Mesenchymal stem cell (in vitro differentiated cells and primary cell): Measurements from ENCODE around the gene CELSR1.

Experiments
- DNase-seq: peaks from one replicate; pipeline ENCODE4 v3.0.0-alpha.2; 2013
- H2AFZ ChIP-seq: one replicate; pipeline ENCODE4 v1.6.1; 2013; ENCODE audit warnings: low read depth, mild to moderate bottlenecking, control low read depth, inconsistent platforms, low read length, moderate library complexity
- H2AK5ac ChIP-seq: 2 replicates; pipeline ENCODE4 v1.6.1; 2013; ENCODE audit warnings: low read length, moderate library complexity, mild to moderate bottlenecking, inconsistent platforms; ENCODE audit not compliant: severe bottlenecking
- H2BK120ac ChIP-seq: one replicate; pipeline ENCODE4 v1.6.1; 2013; ENCODE audit warnings: low read depth, mild to moderate bottlenecking, inconsistent platforms, low read length, moderate library complexity
- H2BK12ac ChIP-seq, 2 experiments: one replicate each; pipeline ENCODE4 v1.6.1; 2013; ENCODE audit warnings: inconsistent platforms in 2 of 2, low read length in 2 of 2, mild to moderate bottlenecking in 2 of 2, moderate library complexity in 2 of 2, control low read depth in 1 of 2
- H2BK15ac ChIP-seq: one replicate; pipeline ENCODE4 v1.6.1; 2013; ENCODE audit warnings: mild to moderate bottlenecking, low read depth, inconsistent platforms; ENCODE audit not compliant: poor library complexity, severe bottlenecking
- H2BK5ac ChIP-seq: 2 replicates; pipeline ENCODE4 v1.6.1; 2013; ENCODE audit warnings: low read depth, mild to moderate bottlenecking, low read length, control low read depth, inconsistent platforms; ENCODE audit not compliant: poor library complexity, severe bottlenecking
- H3K14ac ChIP-seq, 2 experiments: one replicate each; pipeline ENCODE4 v1.6.1; 2013; ENCODE audit warnings: inconsistent platforms in 2 of 2, low read length in 2 of 2, control low read depth in 1 of 2, mild to moderate bottlenecking in 1 of 2, moderate library complexity in 1 of 2
- H3K18ac ChIP-seq, 2 experiments: one replicate each; pipeline ENCODE4 v1.6.1; 2013; ENCODE audit warnings: inconsistent platforms in 2 of 2, low read length in 2 of 2, control low read depth in 1 of 2, low read depth in 1 of 2, mild to moderate bottlenecking in 1 of 2
- H3K23ac ChIP-seq, 2 experiments: one replicate each; pipeline ENCODE4 v1.6.1; 2013; ENCODE audit warnings: inconsistent platforms in 2 of 2, low read length in 2 of 2, mild to moderate bottlenecking in 2 of 2, moderate library complexity in 2 of 2, control low read depth in 1 of 2
- H3K27ac ChIP-seq: 2 replicates; pipeline ENCODE4 v1.5.1; 2013; ENCODE audit warnings: mild to moderate bottlenecking, moderate library complexity, low read length, control low read depth, inconsistent platforms; ENCODE audit not compliant: poor library complexity, severe bottlenecking
- H3K27me3 ChIP-seq, 2 experiments: 2 replicates each; pipeline versions ENCODE4 v1.6.1 to v1.7.0; 2013; ENCODE audit warnings: low read length in 2 of 2, mild to moderate bottlenecking in 2 of 2, moderate library complexity in 2 of 2, control low read depth in 1 of 2, inconsistent platforms in 1 of 2; ENCODE audit not compliant: control insufficient read depth in 1 of 2, insufficient read depth in 1 of 2
- H3K36me3 ChIP-seq, 2 experiments: 2 replicates each; pipeline versions ENCODE4 v1.6.1 to v1.7.0; 2013; ENCODE audit warnings: low read length in 2 of 2, control low read depth in 1 of 2, inconsistent platforms in 1 of 2, low read depth in 1 of 2, mild to moderate bottlenecking in 1 of 2; ENCODE audit not compliant: insufficient read depth in 2 of 2, control insufficient read depth in 1 of 2
- H3K4ac ChIP-seq, 2 experiments: one replicate each; pipeline ENCODE4 v1.6.1; 2013; ENCODE audit warnings: inconsistent platforms in 2 of 2, low read length in 2 of 2, mild to moderate bottlenecking in 2 of 2, moderate library complexity in 2 of 2, control low read depth in 1 of 2, low read depth in 1 of 2
- H3K4me1 ChIP-seq: 2 replicates; pipeline ENCODE4 v1.6.1; 2013; ENCODE audit warnings: low read depth, low read length, control low read depth; ENCODE audit not compliant: control insufficient read depth, insufficient read depth
- H3K4me2 ChIP-seq: 2 replicates; pipeline ENCODE4 v1.6.1; 2013; ENCODE audit warnings: low read length, mild to moderate bottlenecking, inconsistent platforms; ENCODE audit not compliant: poor library complexity, severe bottlenecking
- H3K4me3 ChIP-seq, 2 experiments: 2 replicates each; pipeline versions ENCODE4 v1.5.1 to v1.7.0; 2013; ENCODE audit warnings: low read length in 2 of 2, mild to moderate bottlenecking in 2 of 2, control low read depth in 1 of 2, low read depth in 1 of 2; ENCODE audit not compliant: insufficient read depth in 1 of 2
- H3K79me1 ChIP-seq: replicated peaks from 2 replicates; pipeline ENCODE4 v1.6.1; 2013; ENCODE audit warnings: mild to moderate bottlenecking, control low read depth, low read length, inconsistent platforms; ENCODE audit not compliant: poor library complexity, severe bottlenecking
- H3K9ac ChIP-seq: 2 replicates; pipeline ENCODE4 v1.7.0; 2013; ENCODE audit warnings: mild to moderate bottlenecking, low read length, moderate library complexity
- H3K9me3 ChIP-seq: 2 replicates; pipeline ENCODE4 v1.7.0; 2013; ENCODE audit warnings: mild to moderate bottlenecking, low read length; ENCODE audit not compliant: control insufficient read depth
- H4K8ac ChIP-seq: one replicate; pipeline ENCODE4 v1.6.1; 2013; ENCODE audit warnings: inconsistent platforms, mild to moderate bottlenecking, low read length, moderate library complexity
- H4K91ac ChIP-seq: one replicate; pipeline ENCODE4 v1.6.1; 2013; ENCODE audit warnings: mild to moderate bottlenecking, low read length, inconsistent platforms
- WGBS: methylation state at CpG from one replicate; pipeline ENCODE4 v1.1.7; 2013; ENCODE audit warnings: mixed read lengths; 5-methylcytosine and 5-hydroxymethylcytosine counted together

The CELSR1 gene

GRCh38 chr22:46524203-46524740, 13.1 kb downstream of the CELSR1 start:
- Histone ChIP-seq H3K4me2 (no peak overlapping the region), H3K14ac (no peak overlapping the region), H3K79me1 (peaks cover 44% of the 10 kb centered on the region), H3K36me3 (peaks cover 0 to 16% of the 10 kb centered on the region in 2 experiments), H3K18ac (no peak overlapping the region), H3K4me3 (no peak overlapping the region), H3K9ac (no peak overlapping the region), H2AFZ (no peak overlapping the region), H4K91ac (no peak overlapping the region), H3K9me3 (no peaks in the 10 kb centered on the region), H3K27ac (no peak overlapping the region), H3K27me3 (peaks cover 0 to 41% of the 10 kb centered on the region in 2 experiments), H2BK15ac (no peak overlapping the region), H2AK5ac (no peak overlapping the region), H3K4me1 (peaks cover 20% of the 10 kb centered on the region), H3K4ac (no peak overlapping the region), H2BK5ac (no peak overlapping the region), H3K23ac (no peak overlapping the region), H4K8ac (no peak overlapping the region), H2BK12ac (no peak overlapping the region), H2BK120ac (no peak overlapping the region)
- no peak for DNase-seq
- 77% methylated on average over 19 of the region's 19 CpGs for WGBS

- Histone ChIP-seq H2BK15ac (no peak overlapping the region), H3K4ac (no peak overlapping the region), H2BK120ac (no peak overlapping the region), H3K27me3 (peaks cover 0 to 45% of the 10 kb centered on the region in 2 experiments), H3K4me1 (peaks cover 20% of the 10 kb centered on the region), H3K23ac (no peak overlapping the region), H3K4me3 (no peak overlapping the region), H2BK5ac (no peak overlapping the region), H3K9ac (no peak overlapping the region), H3K18ac (no peak overlapping the region), H3K4me2 (no peak overlapping the region), H2AFZ (no peak overlapping the region), H3K79me1 (peaks cover 49% of the 10 kb centered on the region), H2AK5ac (no peak overlapping the region), H4K91ac (no peak overlapping the region), H3K14ac (no peak overlapping the region), H2BK12ac (no peak overlapping the region), H3K36me3 (peaks cover 0 to 25% of the 10 kb centered on the region in 2 experiments), H3K9me3 (no peaks in the 10 kb centered on the region), H3K27ac (no peak overlapping the region), H4K8ac (no peak overlapping the region)
- no peak for DNase-seq
- 43% methylated on average over 4 of the region's 8 CpGs for WGBS
Observed at GRCh38 chr22:46522797-46523196, 14.6 kb downstream of the CELSR1 start.

- Histone ChIP-seq H3K27ac (no peak overlapping the region), H3K36me3 (peaks cover 0 to 31% of the 10 kb centered on the region in 2 experiments), H3K23ac (no peak overlapping the region), H3K4ac (no peak overlapping the region), H2BK5ac (no peak overlapping the region), H2BK15ac (no peak overlapping the region), H3K9me3 (no peaks in the 10 kb centered on the region), H3K79me1 (peaks cover 47% of the 10 kb centered on the region), H3K27me3 (peaks cover 0 to 40% of the 10 kb centered on the region in 2 experiments), H2BK12ac (no peak overlapping the region), H2AK5ac (no peak overlapping the region), H4K8ac (no peak overlapping the region), H3K4me2 (no peak overlapping the region), H2AFZ (no peak overlapping the region), H3K14ac (no peak overlapping the region), H3K4me1 (peaks cover 17% of the 10 kb centered on the region), H3K4me3 (no peak overlapping the region), H3K9ac (no peak overlapping the region), H4K91ac (no peak overlapping the region), H2BK120ac (no peak overlapping the region), H3K18ac (no peak overlapping the region)
- DNase-seq, result no peak
- WGBS, result 86% methylated on average over 4 of the region's 5 CpGs
Observed at GRCh38 chr22:46521994-46522393, 15.4 kb downstream of the CELSR1 start.

- Histone ChIP-seq H2BK5ac (no peak overlapping the region), H3K4me2 (no peak overlapping the region), H3K27me3 (peaks cover 0 to 29% of the 10 kb centered on the region in 2 experiments), H2BK12ac (no peak overlapping the region), H3K4me3 (no peak overlapping the region), H3K14ac (no peak overlapping the region), H3K4me1 (peaks cover 8% of the 10 kb centered on the region), H2AK5ac (no peak overlapping the region), H4K8ac (no peak overlapping the region), H3K9me3 (no peaks in the 10 kb centered on the region), H3K79me1 (peaks cover 43% of the 10 kb centered on the region), H3K23ac (no peak overlapping the region), H3K27ac (no peak overlapping the region), H3K36me3 (peaks cover 0 to 36% of the 10 kb centered on the region in 2 experiments), H2BK120ac (no peak overlapping the region), H3K4ac (no peak overlapping the region), H2AFZ (no peak overlapping the region), H3K18ac (no peak overlapping the region), H4K91ac (no peak overlapping the region), H2BK15ac (no peak overlapping the region), H3K9ac (no peak overlapping the region)
- 90% methylated on average over 8 of the region's 8 CpGs for WGBS
- DNase-seq, result no peak
Observed at GRCh38 chr22:46520880-46521279, 16.5 kb downstream of the CELSR1 start.
